Measurements from ENCODE around the gene ZNF236.

The ZNF236 gene

DNA sequence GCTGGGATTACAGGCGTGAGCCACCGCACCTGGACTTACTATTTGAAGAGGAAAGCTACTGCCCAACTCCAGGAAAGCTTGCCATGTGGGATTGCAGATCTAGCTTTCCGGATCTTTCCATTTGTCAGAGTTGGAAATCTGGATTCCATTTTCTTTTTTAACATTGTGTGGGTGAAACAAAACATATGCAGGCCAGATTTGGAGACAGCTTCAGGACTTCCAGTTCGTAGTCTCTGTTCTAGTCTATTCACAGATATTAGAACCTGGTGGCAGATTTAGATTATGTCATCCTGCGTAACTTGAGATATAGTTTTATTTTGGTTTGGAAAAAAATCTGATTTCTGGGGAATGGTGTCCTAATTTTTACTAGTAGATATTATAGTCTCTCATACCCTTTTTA, 70.5 kb downstream of the ZNF236 start:
- H3K4me3 ChIP-seq (ENCODE audit: low read length), result no peak overlapping the region
- DNase-seq (ENCODE audit: low read depth, low spot score), result no peak

DNA sequence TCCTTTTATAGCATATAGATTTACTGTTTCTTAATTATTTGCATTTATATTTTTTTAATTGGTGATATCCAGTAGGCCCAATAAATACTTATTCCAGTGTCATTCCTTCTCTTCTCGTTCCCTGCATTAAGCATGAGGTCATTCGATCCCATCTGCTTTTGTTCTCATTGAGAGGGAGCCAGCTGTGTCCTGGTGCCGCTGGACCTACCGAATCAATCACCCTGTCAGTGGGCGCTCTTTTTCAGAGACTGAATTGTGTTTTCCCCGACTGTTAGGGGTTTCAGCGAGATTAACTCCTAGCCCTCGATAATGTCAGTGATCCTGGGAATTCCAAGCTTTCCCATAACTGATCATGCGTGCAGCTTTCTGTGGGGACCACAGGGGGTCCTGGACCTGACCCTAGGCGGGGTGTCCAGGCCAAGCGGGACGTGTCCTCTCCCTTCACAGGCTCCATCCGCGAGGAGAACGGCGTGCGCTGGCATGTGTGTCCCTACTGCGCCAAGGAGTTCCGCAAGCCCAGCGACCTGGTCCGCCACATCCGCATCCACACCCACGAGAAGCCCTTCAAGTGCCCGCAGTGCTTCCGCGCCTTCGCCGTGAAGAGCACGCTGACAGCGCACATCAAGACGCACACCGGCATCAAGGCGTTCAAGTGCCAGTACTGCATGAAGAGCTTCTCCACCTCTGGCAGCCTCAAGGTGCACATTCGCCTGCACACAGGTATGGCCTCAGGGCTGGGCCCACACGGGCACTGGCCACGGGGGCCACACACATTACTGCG, 72.4 kb downstream of the ZNF236 start:
- H3K4me3 ChIP-seq (ENCODE audit: low read length), result no peak overlapping the region
- DNase-seq (ENCODE audit: low read depth, low spot score), result no peak

DNA sequence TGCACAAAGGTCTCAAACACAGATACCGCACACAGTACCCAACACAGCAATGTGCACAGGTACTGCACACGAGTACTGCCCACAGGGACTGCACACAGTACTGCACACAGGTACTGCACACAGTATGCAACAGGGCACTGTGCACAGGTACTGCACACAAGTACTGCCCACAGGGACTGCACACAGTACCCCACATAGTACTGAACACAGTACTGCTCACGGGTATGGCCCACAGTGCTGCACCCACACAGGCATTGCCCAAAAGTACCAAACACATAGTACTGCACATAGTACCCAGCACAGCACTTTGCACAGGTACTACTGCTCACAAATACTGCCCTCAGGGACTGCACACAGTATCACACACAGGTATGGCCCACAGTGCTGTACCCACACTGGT, 73.1 kb downstream of the ZNF236 start:
- no peak for DNase-seq (ENCODE audit: low read depth, low spot score)
- H3K4me3 ChIP-seq (ENCODE audit: low read length), result no peak overlapping the region

DNA sequence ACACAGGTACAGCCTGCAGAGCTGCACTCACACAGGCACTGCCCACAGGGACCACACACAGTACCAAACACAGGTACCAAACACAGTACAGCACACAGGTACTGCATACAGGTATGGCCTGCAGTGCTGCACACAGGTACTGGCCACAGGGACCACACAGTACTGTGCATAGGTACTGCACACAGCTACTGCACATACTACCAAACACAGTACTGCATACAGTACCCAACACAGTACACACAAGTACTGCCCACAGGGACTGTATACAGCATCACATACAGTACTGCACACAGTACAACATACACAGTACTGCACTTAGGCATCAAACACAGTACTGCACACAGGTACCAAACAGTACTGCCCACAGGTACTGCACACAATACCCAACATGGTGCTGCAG, 74.3 kb downstream of the ZNF236 start:
- DNase-seq (ENCODE audit: low read depth, low spot score), result no peak
- H3K4me3 ChIP-seq (ENCODE audit: low read length), result no peak overlapping the region

DNA sequence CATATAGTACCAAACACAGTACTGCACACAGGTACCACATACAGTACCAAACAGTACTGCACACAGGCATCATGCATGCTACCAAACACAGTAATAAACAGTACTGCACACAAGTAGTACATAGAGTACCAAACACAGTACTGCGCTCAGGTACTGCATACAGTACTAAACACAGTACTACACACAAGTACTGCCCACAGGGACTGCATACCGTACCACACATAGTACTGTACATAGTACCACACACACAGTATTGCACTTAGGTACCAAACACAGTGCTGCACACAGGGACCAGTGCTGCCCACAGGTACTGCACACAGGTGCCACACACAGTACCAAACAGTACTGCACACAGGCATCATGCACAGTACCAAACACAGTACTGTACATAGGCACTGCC, 74.9 kb downstream of the ZNF236 start:
- DNase-seq (ENCODE audit: low read depth, low spot score), result no peak
- H3K4me3 ChIP-seq (ENCODE audit: low read length), result no peak overlapping the region

DNA sequence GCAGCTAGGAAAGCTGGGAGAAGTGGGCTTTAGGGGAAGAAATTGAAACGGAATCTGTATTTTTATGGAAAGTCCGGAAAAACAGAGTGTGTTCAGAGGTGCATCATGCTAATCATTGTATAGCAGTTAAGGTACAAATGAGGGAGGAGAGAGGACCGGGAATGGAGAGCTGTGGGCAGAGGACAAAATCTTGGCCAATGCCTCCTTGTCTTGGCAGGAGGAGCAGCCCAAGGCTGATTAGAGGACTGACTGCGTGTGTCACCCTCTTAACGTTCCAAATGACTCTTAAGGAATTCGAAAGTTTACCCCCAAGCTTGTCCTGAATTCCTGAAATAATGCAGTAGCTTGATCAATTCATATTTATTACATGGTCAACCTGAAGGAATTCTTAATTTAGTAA, 81.0 kb downstream of the ZNF236 start:
- no peak overlapping the region for H3K4me3 ChIP-seq (ENCODE audit: low read length)
- no peak for DNase-seq (ENCODE audit: low read depth, low spot score)

DNA sequence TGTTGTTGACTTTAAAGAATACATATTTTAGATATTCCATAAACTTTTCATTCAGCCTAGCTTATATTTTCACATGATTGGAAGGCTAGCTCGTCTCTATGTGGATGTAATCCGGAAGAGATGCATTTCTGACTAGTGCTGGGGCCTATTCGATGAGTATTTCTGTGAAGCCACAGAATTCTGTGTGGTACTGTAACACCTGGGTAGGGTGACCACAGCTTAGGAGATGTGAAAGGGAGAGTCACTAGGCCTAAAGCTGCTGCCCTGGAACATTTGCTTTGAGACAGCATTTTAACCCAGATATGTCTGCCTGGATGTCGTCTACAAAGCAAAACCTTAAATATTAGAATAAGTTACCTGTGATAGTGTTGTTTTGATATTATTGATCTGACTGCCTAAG, 83.5 kb downstream of the ZNF236 start:
- no peak overlapping the region for H3K4me3 ChIP-seq (ENCODE audit: low read length)
- no peak for DNase-seq (ENCODE audit: low read depth, low spot score)

DNA sequence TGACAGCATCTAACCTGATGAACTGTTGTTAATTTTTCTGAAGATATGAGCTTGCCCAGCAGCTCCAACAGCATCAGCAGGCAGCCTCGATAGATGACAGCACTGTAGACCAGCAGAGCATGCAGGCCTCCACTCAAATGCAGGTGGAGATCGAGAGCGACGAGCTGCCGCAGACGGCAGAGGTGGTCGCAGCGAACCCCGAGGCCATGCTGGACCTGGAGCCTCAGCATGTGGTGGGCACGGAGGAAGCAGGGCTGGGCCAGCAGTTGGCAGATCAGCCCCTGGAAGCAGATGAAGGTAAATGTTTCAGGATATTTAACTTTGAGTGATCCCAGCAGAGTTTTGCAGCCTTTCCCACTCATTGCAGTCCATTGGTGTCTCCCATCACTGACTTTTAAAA, 85.9 kb downstream of the ZNF236 start:
- no peak overlapping the region for H3K4me3 ChIP-seq (ENCODE audit: low read length)
- no peak for DNase-seq (ENCODE audit: low read depth, low spot score)

DNA sequence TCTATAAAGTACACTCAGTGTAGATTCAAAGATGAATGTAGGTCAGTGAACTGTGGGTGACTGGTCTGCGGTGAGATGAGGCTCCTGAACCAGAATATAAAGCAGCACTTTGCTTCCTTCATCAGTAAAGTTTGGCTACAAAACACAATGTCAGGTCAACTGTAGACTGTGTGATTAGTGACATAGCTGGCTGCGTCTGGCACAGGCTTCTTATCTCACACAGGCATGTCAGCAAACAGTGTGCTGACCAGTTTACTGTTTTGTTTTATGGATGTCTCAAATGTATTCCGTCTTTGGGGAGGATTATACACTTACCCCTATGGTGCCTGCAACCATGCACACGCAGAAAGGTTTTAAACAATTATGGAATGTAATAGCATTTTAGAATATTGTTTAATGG, 87.1 kb downstream of the ZNF236 start:
- no peak overlapping the region for H3K4me3 ChIP-seq (ENCODE audit: low read length)
- no peak for DNase-seq (ENCODE audit: low read depth, low spot score)

DNA sequence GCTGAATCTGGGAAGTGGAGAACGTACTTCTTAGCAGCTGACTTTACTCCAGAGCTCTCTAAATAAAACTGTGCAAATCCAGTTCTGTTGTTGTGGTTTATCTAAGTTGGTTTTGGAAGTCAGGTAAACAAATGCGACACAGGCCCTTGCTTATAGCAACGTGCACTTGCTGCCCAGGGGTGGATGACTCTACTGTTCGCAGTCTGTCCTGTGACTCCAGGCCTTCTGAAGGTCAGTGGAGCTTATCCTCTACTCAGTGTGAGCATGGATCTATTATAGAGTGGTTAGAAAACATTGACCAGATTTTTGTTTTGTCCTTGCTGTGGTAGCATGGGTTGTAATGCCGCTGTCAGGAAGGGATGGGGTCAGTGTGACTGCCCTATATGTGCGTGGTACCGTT, 89.1 kb downstream of the ZNF236 start:
- H3K4me3 ChIP-seq (ENCODE audit: low read length), result no peak overlapping the region
- no peak for DNase-seq (ENCODE audit: low read depth, low spot score)

DNA sequence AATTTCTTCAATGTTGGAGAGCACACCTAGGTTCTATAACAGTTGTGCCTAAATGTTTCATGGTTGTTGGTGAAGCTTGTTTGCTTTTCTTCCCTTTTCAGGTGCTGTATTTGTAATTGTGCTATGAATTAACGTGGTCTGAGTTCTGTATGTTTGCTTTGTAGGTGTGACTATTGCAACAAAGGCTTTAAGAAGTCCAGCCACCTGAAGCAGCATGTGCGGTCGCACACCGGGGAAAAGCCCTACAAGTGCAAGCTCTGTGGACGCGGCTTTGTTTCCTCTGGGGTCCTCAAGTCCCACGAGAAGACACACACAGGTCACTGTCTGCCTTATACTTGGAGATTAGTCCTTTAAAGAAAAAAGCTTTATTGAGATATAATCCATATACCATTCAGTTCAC, 91.2 kb downstream of the ZNF236 start:
- DNase-seq (ENCODE audit: low read depth, low spot score), result no peak
- H3K4me3 ChIP-seq (ENCODE audit: low read length), result no peak overlapping the region

DNA sequence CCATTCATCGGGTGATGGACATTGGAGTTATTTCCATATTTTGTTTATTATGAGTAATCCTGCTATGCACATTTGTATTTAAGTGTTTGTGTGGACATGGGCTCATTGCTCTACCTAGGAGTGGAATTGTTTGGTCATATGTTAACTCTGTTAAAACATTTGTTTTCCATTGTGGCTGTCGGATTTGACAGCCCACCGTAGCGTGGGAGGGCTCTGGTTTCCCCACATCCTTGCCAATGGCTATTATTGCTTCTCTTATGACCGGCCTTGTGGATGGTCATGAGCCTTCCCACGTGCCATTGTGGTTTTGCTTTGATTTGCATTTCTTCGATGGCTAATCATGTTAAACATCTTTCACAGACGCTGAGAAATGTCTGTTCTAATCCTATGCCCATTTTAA, 92.0 kb downstream of the ZNF236 start:
- DNase-seq (ENCODE audit: low read depth, low spot score), result no peak

DNA sequence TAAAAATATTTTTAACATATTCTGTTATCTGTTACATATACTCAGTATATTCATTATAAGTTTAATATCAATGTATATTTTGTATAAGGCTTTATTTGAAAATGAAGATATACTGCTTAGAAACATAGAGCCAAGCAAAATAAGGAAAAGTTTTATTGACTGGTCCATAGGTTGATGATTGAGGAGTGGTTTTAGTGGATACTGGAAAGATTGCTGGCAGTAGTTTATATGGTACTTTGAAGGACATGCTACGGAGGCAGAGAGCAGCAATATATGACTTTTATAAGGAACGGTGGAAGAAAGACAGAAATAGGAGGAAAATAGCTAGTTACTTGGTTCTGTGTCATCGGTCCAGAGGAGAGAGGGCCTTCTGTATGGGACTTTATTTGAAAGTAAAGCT, 92.4 kb downstream of the ZNF236 start:
- no peak overlapping the region for H3K4me3 ChIP-seq (ENCODE audit: low read length)
- no peak for DNase-seq (ENCODE audit: low read depth, low spot score)

More for the DNA sequence above, 92.0 kb downstream of the ZNF236 start:
- H3K4me3 ChIP-seq (ENCODE audit: low read length), result no peak overlapping the region

DNA sequence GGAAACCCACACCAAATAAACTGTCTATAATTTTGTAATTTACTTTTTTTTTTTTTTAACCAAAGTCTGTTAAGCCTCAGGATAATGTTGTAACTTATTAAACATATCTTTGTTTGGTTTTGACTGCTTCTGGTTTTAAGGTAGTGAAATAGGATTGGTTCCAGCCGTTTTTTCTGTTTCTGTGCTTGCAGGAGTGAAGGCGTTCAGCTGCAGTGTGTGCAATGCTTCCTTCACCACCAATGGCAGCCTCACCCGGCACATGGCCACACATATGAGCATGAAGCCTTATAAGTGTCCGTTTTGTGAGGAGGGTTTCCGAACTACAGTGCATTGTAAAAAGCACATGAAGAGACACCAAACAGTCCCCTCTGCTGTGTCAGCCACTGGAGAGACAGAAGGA, 93.1 kb downstream of the ZNF236 start:
- no peak for DNase-seq (ENCODE audit: low read depth, low spot score)
- H3K4me3 ChIP-seq (ENCODE audit: low read length), result no peak overlapping the region

DNA sequence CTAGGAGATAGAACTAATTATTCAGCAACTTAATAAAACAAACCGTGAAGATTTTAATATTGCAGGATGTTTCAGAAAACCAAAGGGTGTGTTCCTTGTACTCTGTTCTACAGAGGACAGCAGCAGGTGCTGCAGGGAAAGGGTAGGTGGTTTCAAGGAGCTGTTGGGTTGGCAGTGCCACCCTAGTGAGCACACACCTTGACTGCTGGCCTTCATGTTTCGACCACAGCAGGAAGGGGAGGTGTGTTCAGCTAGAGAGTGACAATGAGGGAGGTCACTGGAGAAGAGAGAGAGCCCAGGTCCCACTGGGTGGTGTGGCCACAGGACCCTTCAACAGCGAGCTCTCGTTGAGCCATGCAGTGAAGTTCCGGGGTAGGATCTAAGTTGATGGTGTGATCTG, 98.6 kb downstream of the ZNF236 start:
- no peak for DNase-seq (ENCODE audit: low read depth, low spot score)
- H3K4me3 ChIP-seq (ENCODE audit: low read length), result no peak overlapping the region

DNA sequence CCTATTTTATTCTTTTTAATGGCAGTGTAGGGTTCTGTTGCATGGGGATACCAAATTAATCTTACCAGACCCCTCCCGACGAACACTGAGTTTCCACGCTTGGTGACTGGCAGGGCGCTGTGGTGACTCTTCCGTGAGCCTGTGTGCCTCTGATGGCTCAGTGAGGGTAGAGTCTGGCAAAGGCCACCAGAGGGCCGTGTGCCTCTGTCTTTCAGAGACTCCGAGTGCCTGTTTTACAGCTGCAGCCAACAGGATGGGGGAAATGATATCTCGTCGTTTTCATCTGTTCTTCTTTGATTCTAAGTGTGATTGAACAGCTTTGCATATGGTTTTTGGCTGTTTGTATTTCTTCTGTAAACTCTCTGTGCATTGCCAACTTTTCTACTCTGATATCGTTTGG, 99.8 kb downstream of the ZNF236 start:
- peak; percentile 93 for DNase-seq (ENCODE audit: low read depth, low spot score)
- no peak overlapping the region for H3K4me3 ChIP-seq (ENCODE audit: low read length)

DNA sequence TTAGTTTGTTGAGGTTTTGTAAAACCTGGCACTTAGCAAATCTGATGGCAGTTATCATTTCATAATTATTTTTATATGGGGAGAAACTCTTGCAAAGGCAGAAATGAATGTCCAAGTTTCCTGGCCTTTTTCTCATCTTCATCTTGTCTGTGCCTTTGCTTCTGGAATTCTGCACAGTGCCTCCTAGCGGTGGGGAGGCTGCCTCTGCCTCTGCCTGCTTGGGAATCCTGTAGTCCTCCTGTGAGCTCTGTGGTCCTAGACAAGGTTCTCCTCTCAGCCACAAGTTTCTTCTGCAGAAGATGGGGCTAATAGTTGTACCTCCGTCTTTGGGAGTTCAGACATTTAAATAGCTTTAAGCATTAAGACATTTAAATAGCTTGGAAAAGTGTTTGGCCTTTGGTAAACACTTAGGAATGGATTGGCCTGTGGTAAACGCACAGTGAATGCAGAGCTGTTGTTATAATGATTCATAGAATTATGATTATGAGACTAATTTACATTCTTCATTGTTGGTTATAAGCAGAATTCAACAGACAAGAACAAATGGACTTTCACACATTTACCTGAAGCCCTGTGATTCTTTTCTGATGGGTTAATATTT, 101.2 kb downstream of the ZNF236 start:
- no peak for DNase-seq (ENCODE audit: low read depth, low spot score)
- no peak overlapping the region for H3K4me3 ChIP-seq (ENCODE audit: low read length)

DNA sequence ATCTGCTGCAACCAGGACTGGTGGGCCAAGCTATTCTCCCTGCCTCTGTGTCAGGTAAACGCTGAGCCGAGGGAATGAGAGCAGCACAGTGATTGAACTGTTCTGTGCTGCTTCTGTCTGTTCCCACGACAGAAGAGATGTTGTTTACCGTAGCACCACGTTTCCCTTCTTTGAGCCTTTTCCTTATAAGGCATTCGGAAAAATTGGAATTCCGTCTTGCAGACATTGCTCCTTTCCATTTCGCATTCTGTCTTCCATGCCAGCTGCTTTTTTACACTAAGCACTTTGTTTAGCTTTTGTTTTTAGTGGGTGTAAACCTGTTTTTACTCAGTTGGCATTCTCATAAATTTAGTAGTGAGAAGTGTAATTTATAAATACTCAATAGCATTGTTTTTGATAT, 103.1 kb downstream of the ZNF236 start:
- H3K4me3 ChIP-seq (ENCODE audit: low read length), result no peak overlapping the region
- no peak for DNase-seq (ENCODE audit: low read depth, low spot score)

DNA sequence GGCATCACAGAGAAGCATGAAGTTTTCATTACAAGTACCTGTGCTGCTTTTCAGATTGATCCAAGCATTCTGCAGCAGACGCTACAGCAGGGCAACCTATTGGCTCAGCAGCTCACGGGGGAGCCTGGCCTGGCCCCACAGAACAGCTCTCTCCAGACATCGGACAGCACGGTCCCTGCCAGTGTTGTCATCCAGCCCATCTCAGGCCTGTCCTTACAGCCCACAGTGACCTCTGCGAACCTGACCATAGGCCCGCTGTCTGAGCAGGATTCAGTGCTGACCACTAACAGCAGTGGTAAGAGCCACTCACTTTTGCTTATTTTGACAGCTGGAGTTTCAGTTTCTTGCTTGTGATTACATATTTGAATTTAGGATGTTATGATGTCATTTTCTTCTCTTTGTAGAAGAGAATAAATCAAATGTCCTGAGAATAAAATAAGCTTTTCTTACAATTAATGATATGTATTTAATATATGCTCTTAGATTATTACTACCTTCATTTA, 104.9 kb downstream of the ZNF236 start:
- DNase-seq (ENCODE audit: low read depth, low spot score), result no peak
- no peak overlapping the region for H3K4me3 ChIP-seq (ENCODE audit: low read length)

DNA sequence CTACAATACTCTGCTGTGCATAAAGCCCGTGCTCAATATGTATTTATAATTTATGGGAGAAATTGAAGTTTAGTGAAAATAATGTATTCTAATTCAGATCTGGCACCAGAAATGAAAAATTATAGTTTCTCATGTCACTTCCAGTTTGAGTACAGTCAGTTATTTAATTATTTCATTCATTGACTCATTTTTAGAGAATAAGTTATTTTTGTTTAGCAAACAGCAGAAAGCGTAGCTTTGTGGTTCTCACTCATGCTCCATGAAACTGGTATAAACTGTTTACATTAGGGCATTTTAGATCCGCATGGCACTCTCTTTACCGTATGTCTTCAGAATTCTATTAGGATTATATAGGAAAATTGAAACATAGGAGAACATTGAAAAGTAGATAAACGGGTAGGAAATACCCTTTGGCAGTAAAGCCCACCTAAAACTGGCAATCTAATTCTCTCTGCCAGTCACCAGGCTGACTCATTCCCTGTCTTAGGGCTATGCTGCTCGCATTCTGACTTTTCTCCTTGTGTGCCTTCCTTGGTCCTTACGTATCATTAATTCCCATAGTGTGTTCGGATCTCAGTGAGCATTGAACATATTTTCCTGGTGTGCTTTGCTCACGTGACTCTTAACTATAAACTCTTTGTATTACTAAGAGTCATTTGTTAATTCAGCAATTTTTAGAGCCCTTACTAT, 106.0 kb downstream of the ZNF236 start:
- DNase-seq (ENCODE audit: low read depth, low spot score), result no peak
- H3K4me3 ChIP-seq (ENCODE audit: low read length), result no peak overlapping the region

Data from Jurkat, Clone E6-1 (cell line).